ENCODE data around the gene PLXNA4. TPM values are rescaled to one million over a fixed set of nuclear protein-coding genes. Genes with fewer than 3 reads are reported as not detected.

PLXNA4 gene
- total and polyA plus RNA-seq, 2 experiments from 2014 or later: 0.08 to 0.80 TPM

DNA sequence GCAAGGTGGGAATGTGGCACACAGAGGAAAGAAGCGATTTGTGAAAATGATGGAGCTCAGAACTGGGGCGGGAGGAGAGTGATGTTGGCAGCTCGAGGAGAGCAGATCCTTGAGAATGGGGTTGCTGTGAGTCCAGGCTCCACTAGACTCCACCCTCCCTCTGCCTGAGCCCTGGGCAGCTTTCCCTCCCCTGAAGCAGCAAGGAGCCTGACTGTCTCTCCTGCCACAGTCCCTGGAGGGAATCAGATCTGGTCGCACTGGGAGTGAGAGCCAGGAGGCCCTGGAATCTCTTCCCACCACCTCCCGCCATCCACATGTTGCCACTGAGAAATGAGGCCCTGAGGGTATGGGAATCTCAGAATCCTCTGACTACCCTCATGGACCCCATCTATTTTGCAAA, 362.7 kb downstream of the PLXNA4 start:
- 0 out of 2 replicates have a peak, but pooled peaks cover 2% of the 10 kb centered on the region for H3K9me2 ChIP-seq (ENCODE audit: insufficient read depth)

More for the DNA sequence above, 362.7 kb downstream of the PLXNA4 start:
- no peak for TF ChIP-seq NANOG (IDR thresholded peaks at IDR 0.05; ENCODE audit: borderline replicate concordance)
- no peak for TF ChIP-seq STAT1 (IDR thresholded peaks at IDR 0.05; ENCODE audit: unreplicated experiment)
- TF ChIP-seq, protein P1, sequence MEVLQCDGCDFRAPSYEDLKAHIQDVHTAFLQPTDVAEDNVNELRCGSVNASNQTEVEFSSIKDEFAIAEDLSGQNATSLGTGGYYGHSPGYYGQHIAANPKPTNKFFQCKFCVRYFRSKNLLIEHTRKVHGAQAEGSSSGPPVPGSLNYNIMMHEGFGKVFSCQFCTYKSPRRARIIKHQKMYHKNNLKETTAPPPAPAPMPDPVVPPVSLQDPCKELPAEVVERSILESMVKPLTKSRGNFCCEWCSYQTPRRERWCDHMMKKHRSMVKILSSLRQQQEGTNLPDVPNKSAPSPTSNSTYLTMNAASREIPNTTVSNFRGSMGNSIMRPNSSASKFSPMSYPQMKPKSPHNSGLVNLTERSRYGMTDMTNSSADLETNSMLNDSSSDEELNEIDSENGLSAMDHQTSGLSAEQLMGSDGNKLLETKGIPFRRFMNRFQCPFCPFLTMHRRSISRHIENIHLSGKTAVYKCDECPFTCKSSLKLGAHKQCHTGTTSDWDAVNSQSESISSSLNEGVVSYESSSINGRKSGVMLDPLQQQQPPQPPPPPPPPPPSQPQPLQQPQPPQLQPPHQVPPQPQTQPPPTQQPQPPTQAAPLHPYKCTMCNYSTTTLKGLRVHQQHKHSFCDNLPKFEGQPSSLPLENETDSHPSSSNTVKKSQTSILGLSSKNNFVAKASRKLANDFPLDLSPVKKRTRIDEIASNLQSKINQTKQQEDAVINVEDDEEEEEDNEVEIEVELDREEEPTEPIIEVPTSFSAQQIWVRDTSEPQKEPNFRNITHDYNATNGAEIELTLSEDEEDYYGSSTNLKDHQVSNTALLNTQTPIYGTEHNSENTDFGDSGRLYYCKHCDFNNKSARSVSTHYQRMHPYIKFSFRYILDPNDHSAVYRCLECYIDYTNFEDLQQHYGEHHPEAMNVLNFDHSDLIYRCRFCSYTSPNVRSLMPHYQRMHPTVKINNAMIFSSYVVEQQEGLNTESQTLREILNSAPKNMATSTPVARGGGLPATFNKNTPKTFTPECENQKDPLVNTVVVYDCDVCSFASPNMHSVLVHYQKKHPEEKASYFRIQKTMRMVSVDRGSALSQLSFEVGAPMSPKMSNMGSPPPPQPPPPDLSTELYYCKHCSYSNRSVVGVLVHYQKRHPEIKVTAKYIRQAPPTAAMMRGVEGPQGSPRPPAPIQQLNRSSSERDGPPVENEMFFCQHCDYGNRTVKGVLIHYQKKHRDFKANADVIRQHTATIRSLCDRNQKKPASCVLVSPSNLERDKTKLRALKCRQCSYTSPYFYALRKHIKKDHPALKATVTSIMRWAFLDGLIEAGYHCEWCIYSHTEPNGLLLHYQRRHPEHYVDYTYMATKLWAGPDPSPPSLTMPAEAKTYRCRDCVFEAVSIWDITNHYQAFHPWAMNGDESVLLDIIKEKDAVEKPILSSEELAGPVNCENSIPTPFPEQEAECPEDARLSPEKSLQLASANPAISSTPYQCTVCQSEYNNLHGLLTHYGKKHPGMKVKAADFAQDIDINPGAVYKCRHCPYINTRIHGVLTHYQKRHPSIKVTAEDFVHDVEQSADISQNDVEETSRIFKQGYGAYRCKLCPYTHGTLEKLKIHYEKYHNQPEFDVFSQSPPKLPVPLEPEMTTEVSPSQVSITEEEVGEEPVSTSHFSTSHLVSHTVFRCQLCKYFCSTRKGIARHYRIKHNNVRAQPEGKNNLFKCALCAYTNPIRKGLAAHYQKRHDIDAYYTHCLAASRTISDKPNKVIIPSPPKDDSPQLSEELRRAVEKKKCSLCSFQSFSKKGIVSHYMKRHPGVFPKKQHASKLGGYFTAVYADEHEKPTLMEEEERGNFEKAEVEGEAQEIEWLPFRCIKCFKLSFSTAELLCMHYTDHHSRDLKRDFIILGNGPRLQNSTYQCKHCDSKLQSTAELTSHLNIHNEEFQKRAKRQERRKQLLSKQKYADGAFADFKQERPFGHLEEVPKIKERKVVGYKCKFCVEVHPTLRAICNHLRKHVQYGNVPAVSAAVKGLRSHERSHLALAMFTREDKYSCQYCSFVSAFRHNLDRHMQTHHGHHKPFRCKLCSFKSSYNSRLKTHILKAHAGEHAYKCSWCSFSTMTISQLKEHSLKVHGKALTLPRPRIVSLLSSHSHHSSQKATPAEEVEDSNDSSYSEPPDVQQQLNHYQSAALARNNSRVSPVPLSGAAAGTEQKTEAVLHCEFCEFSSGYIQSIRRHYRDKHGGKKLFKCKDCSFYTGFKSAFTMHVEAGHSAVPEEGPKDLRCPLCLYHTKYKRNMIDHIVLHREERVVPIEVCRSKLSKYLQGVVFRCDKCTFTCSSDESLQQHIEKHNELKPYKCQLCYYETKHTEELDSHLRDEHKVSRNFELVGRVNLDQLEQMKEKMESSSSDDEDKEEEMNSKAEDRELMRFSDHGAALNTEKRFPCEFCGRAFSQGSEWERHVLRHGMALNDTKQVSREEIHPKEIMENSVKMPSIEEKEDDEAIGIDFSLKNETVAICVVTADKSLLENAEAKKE (CRISPR knock-in tag; IDR thresholded peaks at IDR 0.05): no peak
- no peak for TF ChIP-seq EZH2 (IDR thresholded peaks at IDR 0.05; ENCODE audit: low read depth, unreplicated experiment)
- no peak for TF ChIP-seq CTCF (conservative IDR thresholded peaks at IDR 0.05; ENCODE audit: low read depth in 2 of 2)
- no peak overlapping the region for H3K4me3 Mint-ChIP-seq
- H3K27ac Mint-ChIP-seq: no peak overlapping the region
- DNase-seq (ENCODE audit: low spot score) (no peak), ATAC-seq (no peak)
- H3K4me1 Mint-ChIP-seq: peaks cover 26% of the 10 kb centered on the region
- no peaks in the 10 kb centered on the region for H3F3A ChIP-seq (replicated peaks; ENCODE audit: low read depth)
- H3K79me2 ChIP-seq (replicated peaks; ENCODE audit: insufficient read depth): no peaks in the 10 kb centered on the region
- no peaks in the 10 kb centered on the region for H4K20me1 ChIP-seq (replicated peaks; ENCODE audit: insufficient read depth)
- no peak overlapping the region for H2AFZ ChIP-seq
- no peak overlapping the region for H3K4me2 ChIP-seq
- H3K4me1 ChIP-seq (ENCODE audit: insufficient read depth): peaks cover 10% of the 10 kb centered on the region; the same call in 1 of the 2 replicates
- H3K27me3 Mint-ChIP-seq (ENCODE audit: insufficient read depth, low read depth, poor library complexity): peaks cover 4% of the 10 kb centered on the region
- no peaks in the 10 kb centered on the region for H3K27me3 ChIP-seq (ENCODE audit: insufficient read depth)
- H3K36me3 ChIP-seq (ENCODE audit: insufficient read depth): no peaks in the 10 kb centered on the region
- H3K27ac ChIP-seq (ENCODE audit: low read depth): no peak overlapping the region
- no peaks in the 10 kb centered on the region for H3K36me3 Mint-ChIP-seq (ENCODE audit: low read depth)
- H3K4me3 ChIP-seq: no peak overlapping the region
- H3K9me3 Mint-ChIP-seq: no peaks in the 10 kb centered on the region

Data from GM23338 (cell line).